GM12878 (cell line): ENCODE data around the gene RTN4. TPM values are rescaled to one million over a fixed set of nuclear protein-coding genes. Genes with fewer than 3 reads are reported as not detected.

Source experiments
- ATAC-seq: fragments of 200-7000 bp; cut with Tn5 transposase; 3 replicates; pipeline ENCODE4 v1.9.1; 2020; ENCODE audit warnings: mild to moderate bottlenecking, moderate library complexity
- BruUV-seq: library from RNA; stranded (reverse); fragments of 400-500 nt; replicated peaks from 2 replicates; lab custom pipeline; 2021; lab: Mats Ljungman, UMichigan
- CTCF ChIA-PET: fragments of 300-600 bp; sonication (Branson Sonifier 250); formaldehyde crosslinking; extraction: SDS; loops from one replicate; lab custom pipeline; 2021; ENCODE audit warnings: inconsistent platforms; lab: Yijun Ruan, JAX
- POLR2A ChIA-PET: fragments of 350-600 bp; formaldehyde crosslinking; extraction: SDS; loops from one replicate; lab custom pipeline; 2021; ENCODE audit warnings: inconsistent platforms; lab: Charles Lee
- RAD21 ChIA-PET: fragments of 300-600 bp; sonication (Branson Sonifier 250); formaldehyde crosslinking; loops from one replicate; lab custom pipeline; 2023; ENCODE audit warnings: antibody characterized with exemption; ENCODE audit not compliant: unreplicated experiment; lab: Charles Lee
- SMC1A ChIA-PET: fragments of 300-600 bp; sonication (Branson Sonifier 250); formaldehyde crosslinking; loops from one replicate; lab custom pipeline; 2023; ENCODE audit not compliant: unreplicated experiment, uncharacterized antibody; lab: Charles Lee
- DNase-seq: peaks from one replicate; pipeline ENCODE4 v3.0.0-alpha.2; 2011; ENCODE audit warnings: low read depth, low spot score
- FAIRE-seq: peaks from 3 replicates; lab custom pipeline; 2011; peaks lifted over from hg19 to GRCh38; lab: Jason Lieb, UNC
- H2AFZ ChIP-seq: 2 replicates; pipeline ENCODE4 v1.6.0; 2011; ENCODE audit warnings: low read depth, low read length, control low read depth; ENCODE audit not compliant: control insufficient read depth
- H3K27ac ChIP-seq: 2 replicates; pipeline ENCODE4 v1.5.1; 2011; ENCODE audit warnings: control low read depth; ENCODE audit not compliant: control insufficient read depth, insufficient read depth
- H3K27me3 ChIP-seq, 2 experiments: replicated peaks in 1 of 2; 2 replicates each; pipeline versions ENCODE4 v1.6.0 to v1.6.1; 2011; ENCODE audit warnings: low read length in 1 of 2; ENCODE audit not compliant: control insufficient read depth in 2 of 2, insufficient read depth in 2 of 2
- H3K36me3 ChIP-seq, 2 experiments: 2 replicates each; pipeline ENCODE4 v1.5.1; 2011; ENCODE audit warnings: low read length in 1 of 2; ENCODE audit not compliant: control insufficient read depth in 2 of 2, insufficient read depth in 2 of 2
- H3K4me1 ChIP-seq: 2 replicates; pipeline ENCODE4 v1.6.1; 2011; ENCODE audit warnings: mild to moderate bottlenecking, low read length, moderate library complexity, mixed read lengths; ENCODE audit not compliant: control insufficient read depth, insufficient read depth
- H3K4me2 ChIP-seq: 2 replicates; pipeline ENCODE4 v1.6.0; 2011; ENCODE audit warnings: control low read depth; ENCODE audit not compliant: control insufficient read depth, insufficient read depth
- H3K4me3 ChIP-seq: fragments of 200-600 bp; sonication (generic); 2 replicates; pipeline ENCODE4 v1.5.1; 2016
- H3K79me2 ChIP-seq: 2 replicates; pipeline ENCODE4 v1.6.0; 2011; ENCODE audit warnings: low read length; ENCODE audit not compliant: control insufficient read depth, insufficient read depth
- H3K9ac ChIP-seq: 2 replicates; pipeline ENCODE4 v1.8.0; 2011; ENCODE audit warnings: low read length, control low read depth, mixed read lengths; ENCODE audit not compliant: control insufficient read depth, insufficient read depth
- H3K9me3 ChIP-seq: replicated peaks from 3 replicates; pipeline ENCODE4 v1.5.1; 2011; ENCODE audit warnings: mild to moderate bottlenecking, low read length; ENCODE audit not compliant: control insufficient read depth, insufficient read depth
- H4K20me1 ChIP-seq: 2 replicates; pipeline ENCODE4 v1.6.0; 2011; ENCODE audit not compliant: control insufficient read depth, insufficient read depth
- BCL11A ChIP-seq: IDR thresholded peaks from 2 replicates; pipeline ENCODE4 v1.6.1; 2011; ENCODE audit warnings: low read depth, low read length
- KDM1A ChIP-seq: fragments of 200-600 bp; sonication (generic); IDR thresholded peaks from 2 replicates; pipeline ENCODE4 v1.6.1; 2016; ENCODE audit warnings: borderline replicate concordance
- PAX8 ChIP-seq: fragments of 450-650 bp; IDR thresholded peaks from 2 replicates; pipeline ENCODE4 v1.6.1; 2017; ENCODE audit warnings: mild to moderate bottlenecking, moderate library complexity
- TAF1 ChIP-seq: IDR thresholded peaks from 2 replicates; pipeline ENCODE4 v1.6.1; 2011; ENCODE audit warnings: mild to moderate bottlenecking, low read depth, low read length, borderline replicate concordance
- WRNIP1 ChIP-seq: IDR thresholded peaks from 2 replicates; pipeline ENCODE4 v1.6.1; 2011; ENCODE audit warnings: low read depth, low read length, improper control_type of control experiment, borderline replicate concordance
- YY1 ChIP-seq: IDR thresholded peaks from 2 replicates; pipeline ENCODE4 v1.6.1; 2011; ENCODE audit warnings: low read depth, mild to moderate bottlenecking, low read length
- ZSCAN29 ChIP-seq: fragments of 450-650 bp; IDR thresholded peaks from 2 replicates; pipeline ENCODE4 v1.6.1; 2017; ENCODE audit warnings: mild to moderate bottlenecking, moderate library complexity
- WGBS: methylation state at CpG from one replicate; pipeline ENCODE4 v1.1.6; 2016; ENCODE audit warnings: low lambda C conversion rate; ENCODE audit not compliant: insufficient replicate concordance, insufficient coverage; ENCODE audit errors: missing lambda C conversion rate; 5-methylcytosine and 5-hydroxymethylcytosine counted together
- in situ Hi-C: fragments of 300-500 bp; cut with MboI; formaldehyde crosslinking; loops from 9 replicates; pipeline ENCODE4 v1.14.3; 2018; ENCODE audit warnings: mixed read lengths
- intact Hi-C: fragments of 100-400 bp; cut with micrococcal nuclease; formaldehyde crosslinking; loops from one replicate; pipeline ENCODE4 v1.14.2; 2022; ENCODE audit not compliant: unreplicated experiment
- polyA plus RNA-seq, 11 experiments: library from polyadenylated mRNA; depleted of rRNA in 4 of 11; unstranded in 6 of 11; stranded (reverse) in 5 of 11; fragments of >200 nt; fragmentation: Nextera tagmentation in 4 of 11; fragmentation: Illumina TruSeq in 1 of 11; extraction: Ambion mirVana in 4 of 11; extraction: Trizol in 1 of 11; gene quantifications; 1 replicate in 1 of 11; 2 replicates in 10 of 11; pipeline versions ENCODE4 v1.2.1 to v1.2.3, GENCODE V29; 2011 to 2016; ENCODE audit warnings: inconsistent platforms in 2 of 11, missing spikeins in 2 of 11, low read depth in 1 of 11
- total RNA-seq, 4 experiments: library from RNA; depleted of rRNA in 3 of 4; stranded (reverse); fragments of >200 nt in 3 of 4; fragmentation: Illumina TruSeq in 1 of 4; extraction: Trizol in 1 of 4; gene quantifications; 2 replicates each; pipeline versions ENCODE4 v1.2.1 to v1.2.3, GENCODE V29; 2013 to 2021
- TF ChIP-seq, protein P1 (sequence below): fragments of 450-650 bp; conservative IDR thresholded peaks from 2 replicates; pipeline ENCODE4 v1.6.1; 2017; ENCODE audit warnings: mild to moderate bottlenecking, moderate library complexity
- TF ChIP-seq, protein P2 (sequence below): fragments of 450-650 bp; IDR thresholded peaks from 2 replicates; pipeline ENCODE4 v1.6.1; 2017; ENCODE audit warnings: mild to moderate bottlenecking, moderate library complexity

Gene RTN4
- total and polyA plus RNA-seq, 10 of the 15 experiments (the other 5 are each of a cell fraction or from before 2014, with no cell fraction given) = 56.0 to 133 (median 83.3) TPM

DNA sequence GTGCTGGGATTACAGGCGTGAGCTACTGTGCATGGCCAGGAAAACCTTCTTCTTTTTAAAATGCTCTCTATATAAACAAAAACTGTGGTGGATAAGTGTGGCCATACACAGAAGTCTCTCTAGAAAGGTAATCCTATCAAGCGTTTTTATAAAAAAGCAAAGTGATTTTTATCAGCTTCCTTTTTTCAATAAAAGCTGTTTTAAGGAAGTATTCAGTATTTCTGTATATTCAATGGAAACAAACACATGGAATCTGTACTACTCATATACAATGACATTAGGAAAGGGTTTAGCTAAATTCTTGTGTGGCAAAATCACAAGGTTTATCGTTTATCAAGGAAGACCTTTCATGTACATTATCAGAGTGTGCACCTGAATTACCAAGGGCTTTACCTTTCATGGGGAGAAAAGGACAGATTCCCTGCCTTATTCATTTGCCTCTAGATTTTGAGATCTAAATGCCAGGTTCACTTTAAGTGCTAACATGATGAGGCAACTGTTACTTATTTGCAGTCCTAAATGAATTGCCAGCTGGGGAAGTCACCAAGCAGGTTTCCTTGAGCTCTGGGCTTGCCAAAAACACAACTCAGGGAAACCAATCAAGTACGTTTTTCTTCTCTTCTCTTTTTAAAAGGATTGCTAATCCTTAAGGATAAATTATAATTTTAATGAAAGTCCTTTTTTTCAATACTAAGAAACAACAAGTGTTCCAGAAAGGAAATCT is 70.8 kb downstream of the RTN4 start:
- ChIA-PET SMC1A (interaction anchor here (0.6 to 6.7 kb wide), 19 partner anchors 8 to 198 kb away, joined by 3 to 28 read pairs (median 3); no protein-coding TSS in a partner anchor), RAD21 (interaction anchor here (1.1 to 3.6 kb wide), 7 partner anchors 16 to 81 kb away, joined by 3 to 24 read pairs (median 3); partner anchors contain the start of gene RTN4), CTCF (interaction anchor here (0.7 to 1.6 kb wide), 5 partner anchors 14 to 195 kb away, joined by 3 to 7 read pairs (median 3); no protein-coding TSS in a partner anchor), POLR2A (interaction anchor here (0.7 to 1.7 kb wide), 3 partner anchors 15 to 253 kb away, joined by 3 to 5 read pairs (median 4); partner anchors contain the start of gene RPS27A)
- DNase-seq (no peak), ATAC-seq (peak; percentile 16; the same call in 1 of the 3 replicates), FAIRE-seq (no peak)
- H4K20me1 ChIP-seq = no peaks in the 10 kb centered on the region
- H3K79me2 ChIP-seq = peaks cover 20% of the 10 kb centered on the region
- no peak overlapping the region for H3K4me2 ChIP-seq
- no peak overlapping the region for H3K4me3 ChIP-seq
- intact Hi-C loops (no loop called here), in situ Hi-C loops (no loop called here)
- peaks cover 26% of the 10 kb centered on the region for H3K4me1 ChIP-seq
- no peaks in the 10 kb centered on the region for H3K9me3 ChIP-seq
- BruUV-seq = no TSS peak
- no peaks in the 10 kb centered on the region for H3K27me3 ChIP-seq
- no peak overlapping the region for H2AFZ ChIP-seq
- H3K27ac ChIP-seq = peak overlapping the region; percentile 44
- peaks cover 0 to 3% of the 10 kb centered on the region in 2 experiments; a peak in 3 of 4 replicates for H3K36me3 ChIP-seq
- H3K9ac ChIP-seq = no peak overlapping the region
- TF ChIP-seq PAX8 (no peak), YY1 (no peak), BCL11A (no peak)
- 67% methylated on average over 4 of the region's 4 CpGs for WGBS

DNA sequence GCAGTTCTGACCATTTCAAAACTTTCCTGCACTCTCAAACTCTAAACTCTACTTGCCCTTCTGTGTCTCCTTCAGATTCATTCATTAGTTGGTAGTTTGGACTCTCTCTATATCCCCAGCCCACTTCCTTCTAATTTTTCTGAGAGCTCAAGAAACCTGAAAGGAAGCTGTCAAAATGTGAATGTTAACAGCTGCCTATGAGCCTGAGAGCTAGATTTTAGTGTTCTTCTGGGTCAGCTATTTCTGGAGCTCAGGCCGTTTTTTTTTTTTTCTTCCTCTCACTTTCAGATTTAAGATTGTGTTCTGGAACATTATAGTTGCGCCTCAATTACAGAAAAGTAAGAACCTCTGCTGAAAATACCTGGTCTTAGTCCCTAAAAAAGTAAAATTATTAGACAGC is 73.1 kb downstream of the RTN4 start:
- Histone ChIP-seq H3K36me3 (peaks cover 0 to 8% of the 10 kb centered on the region in 2 experiments; a peak in 2 of 4 replicates), H3K9ac (no peak overlapping the region), H3K4me2 (peak overlapping the region; percentile 88), H4K20me1 (no peaks in the 10 kb centered on the region), H3K27ac (peak overlapping the region; percentile 74), H3K4me1 (peaks cover 26% of the 10 kb centered on the region), H3K9me3 (no peaks in the 10 kb centered on the region), H3K27me3 (no peaks in the 10 kb centered on the region), H2AFZ (no peak overlapping the region), H3K4me3 (peak overlapping the region; percentile 53; the same call in 1 of the 2 replicates), H3K79me2 (peaks cover 18% of the 10 kb centered on the region)
- ChIA-PET RAD21 (interaction anchor here (0.7 to 3.6 kb wide), 15 partner anchors 8 to 197 kb away, joined by 3 to 24 read pairs (median 4); no protein-coding TSS in a partner anchor), CTCF (interaction anchor here (0.7 to 1.6 kb wide), 13 partner anchors 26 to 455 kb away, joined by 3 to 7 read pairs (median 3); no protein-coding TSS in a partner anchor), POLR2A (interaction anchor here (0.7 to 2.5 kb wide), 2 partner anchors 32 to 73 kb away, joined by 3 to 11 read pairs; partner anchors contain the start of gene RTN4), SMC1A (interaction anchor here (0.6 to 6.7 kb wide), 20 partner anchors 8 to 183 kb away, joined by 3 to 28 read pairs (median 4); no protein-coding TSS in a partner anchor)
- WGBS = 23% methylated on average over 2 of the region's 2 CpGs
- DNase-seq (peak; percentile 77), ATAC-seq (peak; percentile 93), FAIRE-seq (peak; percentile 80)
- intact Hi-C loops = no loop called here
- in situ Hi-C loops = no loop called here
- BruUV-seq = no TSS peak
- TF ChIP-seq, protein P1, sequence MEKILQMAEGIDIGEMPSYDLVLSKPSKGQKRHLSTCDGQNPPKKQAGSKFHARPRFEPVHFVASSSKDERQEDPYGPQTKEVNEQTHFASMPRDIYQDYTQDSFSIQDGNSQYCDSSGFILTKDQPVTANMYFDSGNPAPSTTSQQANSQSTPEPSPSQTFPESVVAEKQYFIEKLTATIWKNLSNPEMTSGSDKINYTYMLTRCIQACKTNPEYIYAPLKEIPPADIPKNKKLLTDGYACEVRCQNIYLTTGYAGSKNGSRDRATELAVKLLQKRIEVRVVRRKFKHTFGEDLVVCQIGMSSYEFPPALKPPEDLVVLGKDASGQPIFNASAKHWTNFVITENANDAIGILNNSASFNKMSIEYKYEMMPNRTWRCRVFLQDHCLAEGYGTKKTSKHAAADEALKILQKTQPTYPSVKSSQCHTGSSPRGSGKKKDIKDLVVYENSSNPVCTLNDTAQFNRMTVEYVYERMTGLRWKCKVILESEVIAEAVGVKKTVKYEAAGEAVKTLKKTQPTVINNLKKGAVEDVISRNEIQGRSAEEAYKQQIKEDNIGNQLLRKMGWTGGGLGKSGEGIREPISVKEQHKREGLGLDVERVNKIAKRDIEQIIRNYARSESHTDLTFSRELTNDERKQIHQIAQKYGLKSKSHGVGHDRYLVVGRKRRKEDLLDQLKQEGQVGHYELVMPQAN = no peak
- TF ChIP-seq TAF1 = no peak
- no peak for TF ChIP-seq ZSCAN29
- TF ChIP-seq, protein P2, sequence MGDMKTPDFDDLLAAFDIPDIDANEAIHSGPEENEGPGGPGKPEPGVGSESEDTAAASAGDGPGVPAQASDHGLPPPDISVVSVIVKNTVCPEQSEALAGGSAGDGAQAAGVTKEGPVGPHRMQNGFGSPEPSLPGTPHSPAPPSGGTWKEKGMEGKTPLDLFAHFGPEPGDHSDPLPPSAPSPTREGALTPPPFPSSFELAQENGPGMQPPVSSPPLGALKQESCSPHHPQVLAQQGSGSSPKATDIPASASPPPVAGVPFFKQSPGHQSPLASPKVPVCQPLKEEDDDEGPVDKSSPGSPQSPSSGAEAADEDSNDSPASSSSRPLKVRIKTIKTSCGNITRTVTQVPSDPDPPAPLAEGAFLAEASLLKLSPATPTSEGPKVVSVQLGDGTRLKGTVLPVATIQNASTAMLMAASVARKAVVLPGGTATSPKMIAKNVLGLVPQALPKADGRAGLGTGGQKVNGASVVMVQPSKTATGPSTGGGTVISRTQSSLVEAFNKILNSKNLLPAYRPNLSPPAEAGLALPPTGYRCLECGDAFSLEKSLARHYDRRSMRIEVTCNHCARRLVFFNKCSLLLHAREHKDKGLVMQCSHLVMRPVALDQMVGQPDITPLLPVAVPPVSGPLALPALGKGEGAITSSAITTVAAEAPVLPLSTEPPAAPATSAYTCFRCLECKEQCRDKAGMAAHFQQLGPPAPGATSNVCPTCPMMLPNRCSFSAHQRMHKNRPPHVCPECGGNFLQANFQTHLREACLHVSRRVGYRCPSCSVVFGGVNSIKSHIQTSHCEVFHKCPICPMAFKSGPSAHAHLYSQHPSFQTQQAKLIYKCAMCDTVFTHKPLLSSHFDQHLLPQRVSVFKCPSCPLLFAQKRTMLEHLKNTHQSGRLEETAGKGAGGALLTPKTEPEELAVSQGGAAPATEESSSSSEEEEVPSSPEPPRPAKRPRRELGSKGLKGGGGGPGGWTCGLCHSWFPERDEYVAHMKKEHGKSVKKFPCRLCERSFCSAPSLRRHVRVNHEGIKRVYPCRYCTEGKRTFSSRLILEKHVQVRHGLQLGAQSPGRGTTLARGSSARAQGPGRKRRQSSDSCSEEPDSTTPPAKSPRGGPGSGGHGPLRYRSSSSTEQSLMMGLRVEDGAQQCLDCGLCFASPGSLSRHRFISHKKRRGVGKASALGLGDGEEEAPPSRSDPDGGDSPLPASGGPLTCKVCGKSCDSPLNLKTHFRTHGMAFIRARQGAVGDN = no peak
- TF ChIP-seq WRNIP1 = no peak
- no peak for TF ChIP-seq KDM1A
